Spleen (tissue), 11 donors: ENCODE data around the gene UCN2. TPM values are rescaled to one million over a fixed set of nuclear protein-coding genes. Genes with fewer than 3 reads are reported as not detected.

Experiments used
- DNase-seq: peaks from one replicate; pipeline ENCODE4 v3.0.0-alpha.2; 2020
- H3K27ac ChIP-seq, 8 donors: fragments of 200-600 bp; sonication (generic) in 7 of 8; 1 replicate in 4 of 8; 2 replicates in 4 of 8; pipeline versions ENCODE4 v1.5.0 to v1.8.0; 2016 to 2021; ENCODE audit warnings: inconsistent platforms in 4 of 8, mild to moderate bottlenecking in 4 of 8, moderate library complexity in 1 of 8
- H3K27me3 ChIP-seq, 7 donors: fragments of 200-600 bp; sonication (generic) in 6 of 7; replicated peaks in 1 of 7; 1 replicate in 4 of 7; 2 replicates in 3 of 7; pipeline versions ENCODE4 v1.5.0 to v1.8.0; 2016 to 2021; ENCODE audit warnings: inconsistent platforms in 3 of 7, mild to moderate bottlenecking in 1 of 7
- H3K36me3 ChIP-seq, 6 donors: fragments of 200-600 bp; sonication (generic) in 5 of 6; 1 replicate in 4 of 6; 2 replicates in 2 of 6; pipeline versions ENCODE4 v1.5.0 to v1.8.0; 2016 to 2021; ENCODE audit warnings: inconsistent platforms in 2 of 6
- H3K4me1 ChIP-seq, 6 donors: fragments of 200-600 bp; sonication (generic) in 5 of 6; 1 replicate in 3 of 6; 2 replicates in 3 of 6; pipeline versions ENCODE4 v1.5.0 to v1.8.0; 2016 to 2021; ENCODE audit warnings: inconsistent platforms in 3 of 6
- H3K4me3 ChIP-seq, 8 donors: fragments of 200-600 bp; sonication (generic) in 7 of 8; 1 replicate in 4 of 8; 2 replicates in 4 of 8; pipeline versions ENCODE4 v1.5.0 to v1.8.0; 2016 to 2021; ENCODE audit warnings: inconsistent platforms in 4 of 8, mild to moderate bottlenecking in 4 of 8, moderate library complexity in 2 of 8
- H3K9me3 ChIP-seq, 8 donors: fragments of 200-600 bp; sonication (generic) in 7 of 8; 1 replicate in 4 of 8; 2 replicates in 4 of 8; pipeline versions ENCODE4 v1.5.0 to v1.8.0; 2016 to 2021; ENCODE audit warnings: inconsistent platforms in 4 of 8
- CTCF ChIP-seq, 11 experiments: fragments of 200-600 bp in 7 of 11; fragments of 450-650 bp in 4 of 11; sonication (generic) in 4 of 11; IDR thresholded peaks in 8 of 11; conservative IDR thresholded peaks in 3 of 11; 1 replicate in 7 of 11; 2 replicates in 4 of 11; pipeline versions ENCODE4 v1.4.0 to v1.8.0; 2016 to 2021; ENCODE audit warnings: antibody characterized with exemption in 11 of 11, inconsistent platforms in 4 of 11, mild to moderate bottlenecking in 1 of 11
- POLR2A ChIP-seq, 3 donors: fragments of 450-650 bp; IDR thresholded peaks; one replicate each; pipeline ENCODE4 v1.5.1; 2017; ENCODE audit warnings: antibody characterized with exemption in 3 of 3, mild to moderate bottlenecking in 1 of 3
- POLR2AphosphoS5 ChIP-seq, 3 donors: sonication (generic); formaldehyde crosslinking; IDR thresholded peaks; one replicate each; pipeline ENCODE4 v1.5.1; 2017; ENCODE audit warnings: antibody characterized with exemption in 3 of 3
- WGBS, 5 donors: extraction: QIAGEN DNeasy Blood & Tissue Kit in 3 of 5; methylation state at CpG; one replicate each; pipeline versions ENCODE4 v1.1.5 to v1.1.7; 2013 to 2018; 5-methylcytosine and 5-hydroxymethylcytosine counted together
- intact Hi-C: fragments of 100-400 bp; cut with DNase I; formaldehyde crosslinking; loops from one replicate; pipeline ENCODE4 v1.15.0; 2023; ENCODE audit warnings: low total_unique reads
- polyA plus RNA-seq, 3 donors: library from polyadenylated mRNA; stranded (reverse); fragments of 200-250 nt; gene quantifications; one replicate each; pipeline ENCODE4 v1.2.1, GENCODE V29; 2013
- total RNA-seq, 7 donors: library from RNA; depleted of rRNA in 3 of 7; stranded (reverse); fragments of >200 nt in 3 of 7; fragmentation: NEBNext Ultra II Directional in 4 of 7; extraction: Animal tissue kit (Norgen Biotek cat#: 25700) in 4 of 7; gene quantifications; one replicate each; pipeline versions ENCODE4 v1.1.0 to v1.2.1, GENCODE V29; 2016 to 2021
- donor health status: healthy with polysubstance abuse.
- donor health status: DM: no; HTN: no; CAD: no; lungs with moderate emphysema.
- donor health status: DM: no; HTN: no; CAD: no.
- donor health status: Bipolar disorder and iron deficiency.
- donor health status: healthy.
- donor health status: DM: no; HTN: no; CAD: no.
- donor health status: DM: yes; HTN: yes; CAD: no.

UCN2 gene
- total and polyA plus RNA-seq, 10 donors: 0.20 to 0.61 (median 0.49) TPM; not detected in 2

- peaks cover 0 to 29% (median 15%) of the 10 kb centered on the region in 6 donors for H3K4me1 ChIP-seq
- no peak overlapping the region for H3K4me3 ChIP-seq
- intact Hi-C loops: no loop called here
- no peaks in the 10 kb centered on the region for H3K9me3 ChIP-seq
- no peak for TF ChIP-seq POLR2A (IDR thresholded peaks at IDR 0.05)
- no peak for TF ChIP-seq POLR2AphosphoS5 (IDR thresholded peaks at IDR 0.05)
- TF ChIP-seq CTCF (IDR thresholded peaks at IDR 0.05 in 8 of 11, conservative IDR thresholded peaks at IDR 0.05 in 3 of 11): no peak
- H3K27ac ChIP-seq: no peak overlapping the region
- H3K36me3 ChIP-seq: peaks cover 0 to 13% (median 0%) of the 10 kb centered on the region in 6 donors
- H3K27me3 ChIP-seq: peaks cover 0 to 76% (median 19%) of the 10 kb centered on the region in 7 donors
- no peak for DNase-seq
- WGBS, 5 donors: 85 to 92% (median 86%) methylated on average over 7 to 14 of the region's 14 CpGs
These were observed 27.9 kb upstream of the UCN2 start for GRCh38 chr3:48591436-48591835.

- Histone ChIP-seq H3K27ac (no peak overlapping the region), H3K4me1 (no peaks in the 10 kb centered on the region), H3K27me3 (peaks cover 0 to 47% (median 3%) of the 10 kb centered on the region in 7 donors), H3K4me3 (no peak overlapping the region), H3K9me3 (no peaks in the 10 kb centered on the region), H3K36me3 (peaks cover 0 to 27% (median 0%) of the 10 kb centered on the region in 6 donors)
- intact Hi-C loops: no loop called here
- WGBS, 5 donors: 52 to 76% (median 58%) methylated on average over 15 of the region's 15 CpGs
- no peak for DNase-seq
- no peak for TF ChIP-seq POLR2A (IDR thresholded peaks at IDR 0.05)
- no peak for TF ChIP-seq CTCF (IDR thresholded peaks at IDR 0.05 in 8 of 11, conservative IDR thresholded peaks at IDR 0.05 in 3 of 11)
- TF ChIP-seq POLR2AphosphoS5 (IDR thresholded peaks at IDR 0.05): no peak
These were observed 24.6 kb upstream of the UCN2 start for GRCh38 chr3:48588230-48588629.

- DNase-seq: no peak
- TF ChIP-seq POLR2A (IDR thresholded peaks at IDR 0.05) (no peak), CTCF (IDR thresholded peaks at IDR 0.05 in 8 of 11, conservative IDR thresholded peaks at IDR 0.05 in 3 of 11) (no peak), POLR2AphosphoS5 (IDR thresholded peaks at IDR 0.05) (no peak)
- peaks cover 0 to 42% (median 3%) of the 10 kb centered on the region in 7 donors for H3K27me3 ChIP-seq
- intact Hi-C loops: no loop called here
- no peak overlapping the region for H3K27ac ChIP-seq
- WGBS, 5 donors: 70 to 89% (median 78%) methylated on average over 4 to 11 of the region's 11 CpGs
- H3K36me3 ChIP-seq: peaks cover 0 to 27% (median 0%) of the 10 kb centered on the region in 6 donors
- H3K4me1 ChIP-seq: no peaks in the 10 kb centered on the region
- no peak overlapping the region for H3K4me3 ChIP-seq
- no peaks in the 10 kb centered on the region for H3K9me3 ChIP-seq
These were observed 24.1 kb upstream of the UCN2 start for GRCh38 chr3:48587686-48588085.

- Histone ChIP-seq H3K27me3 (peaks cover 0 to 26% (median 0%) of the 10 kb centered on the region in 7 donors), H3K4me1 (no peaks in the 10 kb centered on the region), H3K9me3 (no peaks in the 10 kb centered on the region), H3K36me3 (peaks cover 0 to 27% (median 0%) of the 10 kb centered on the region in 6 donors), H3K27ac (no peak overlapping the region), H3K4me3 (no peak overlapping the region)
- intact Hi-C loops: no loop called here
- 76 to 88% (median 78%) methylated on average over 6 to 8 of the region's 8 CpGs for WGBS, 5 donors
- no peak for DNase-seq
- no peak for TF ChIP-seq CTCF (IDR thresholded peaks at IDR 0.05 in 8 of 11, conservative IDR thresholded peaks at IDR 0.05 in 3 of 11)
- no peak for TF ChIP-seq POLR2AphosphoS5 (IDR thresholded peaks at IDR 0.05)
- TF ChIP-seq POLR2A (IDR thresholded peaks at IDR 0.05): no peak
These were observed 21.8 kb upstream of the UCN2 start for GRCh38 chr3:48585411-48585810.
